ENCODE data around the gene FAM83G. TPM values are rescaled to one million over a fixed set of nuclear protein-coding genes. Genes with fewer than 3 reads are reported as not detected.

The FAM83G gene
- total RNA-seq, 4 donors from 2014 or later = 3.7 to 16.7 (median 11.8) TPM

DNA sequence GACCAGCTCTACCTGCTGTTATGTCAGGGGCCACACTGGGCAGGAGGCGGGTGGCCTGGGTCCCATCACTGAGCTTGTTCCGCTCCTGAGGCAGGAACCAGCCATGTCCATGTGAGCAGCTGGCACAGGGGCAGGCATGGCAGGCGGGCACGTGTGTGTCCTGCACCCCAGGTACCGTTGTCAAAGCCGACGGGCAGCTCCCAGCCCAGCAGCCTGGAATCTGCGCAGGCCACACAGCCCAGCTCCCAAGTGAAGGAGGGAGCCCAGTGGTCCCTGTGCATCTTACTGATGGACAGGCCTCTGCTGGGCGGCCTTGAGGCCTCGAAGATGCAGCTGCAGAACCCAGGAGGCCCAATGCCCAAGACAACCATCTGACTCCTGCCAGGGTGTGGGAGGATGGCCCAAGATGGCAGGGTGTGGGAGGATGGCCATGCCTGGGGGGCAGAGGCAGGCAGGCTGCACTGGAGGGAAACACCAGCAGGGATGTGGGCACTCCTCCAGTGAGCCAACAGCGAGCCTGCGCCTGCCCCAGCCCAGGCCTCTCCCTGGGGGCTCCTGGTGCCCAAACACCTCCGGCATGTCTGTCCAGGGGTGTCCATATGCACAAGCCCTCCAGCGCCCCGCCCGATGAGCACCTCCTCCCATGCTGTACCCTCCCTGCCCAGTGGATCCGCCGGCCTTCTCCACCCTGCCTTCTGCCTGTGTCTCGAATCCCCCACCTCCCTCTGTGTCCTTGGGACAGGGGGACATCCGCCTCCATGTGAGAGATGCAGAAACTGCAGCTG is 12.8 kb downstream of the FAM83G start:
- H3K36me3 ChIP-seq = no peaks in the 10 kb centered on the region
- DNase-seq (ENCODE audit: extremely low spot score) = no peak
- TF ChIP-seq POLR2A (IDR thresholded peaks at IDR 0.05; ENCODE audit: low read depth) = no peak
- TF ChIP-seq EP300 (IDR thresholded peaks at IDR 0.05) = no peak
- TF ChIP-seq CTCF (IDR thresholded peaks at IDR 0.05) = no peak
- no peak for TF ChIP-seq POLR2AphosphoS5 (IDR thresholded peaks at IDR 0.05)
- WGBS = 82% methylated on average over 2 of the region's 20 CpGs
- no peak overlapping the region for H3K27ac ChIP-seq (replicated peaks in 1 of 4)
- intact Hi-C loops (cut with DNase I) = no loop called here
- no peaks in the 10 kb centered on the region for H3K27me3 ChIP-seq
- H3K4me1 ChIP-seq = no peaks in the 10 kb centered on the region
- peaks cover 0 to 15% (median 2%) of the 10 kb centered on the region in 4 donors for H3K9me3 ChIP-seq
- H3K4me3 ChIP-seq = no peak overlapping the region

DNA sequence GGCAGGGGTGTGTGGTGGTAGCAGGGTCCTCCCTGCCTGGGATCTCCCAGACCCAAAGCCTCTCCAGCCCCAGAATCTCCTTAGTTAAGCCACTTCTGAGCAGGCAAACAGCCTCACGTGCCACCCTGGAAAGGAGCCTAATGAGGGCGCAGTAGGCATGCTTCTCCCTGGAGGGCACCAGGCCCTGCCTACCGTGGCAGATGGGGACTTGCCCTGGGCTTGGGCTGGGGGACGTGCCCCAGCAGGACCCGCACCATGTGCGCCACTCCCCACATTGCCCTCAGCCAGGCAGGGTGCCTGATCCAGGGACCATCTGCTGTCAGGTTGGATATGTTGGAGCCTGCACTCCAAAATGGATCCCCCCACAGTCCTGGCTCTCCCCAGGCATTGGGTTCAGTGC is 14.2 kb downstream of the FAM83G start:
- peaks cover 0 to 3% (median under 1%) of the 10 kb centered on the region in 4 donors for H3K9me3 ChIP-seq
- no peak for DNase-seq (ENCODE audit: extremely low spot score)
- peaks cover 0 to 4% (median 0%) of the 10 kb centered on the region in 4 donors for H3K36me3 ChIP-seq
- intact Hi-C loops (cut with DNase I) = no loop called here
- no peak overlapping the region for H3K4me3 ChIP-seq
- 81% methylated on average over 3 of the region's 6 CpGs for WGBS
- no peaks in the 10 kb centered on the region for H3K27me3 ChIP-seq
- no peaks in the 10 kb centered on the region for H3K4me1 ChIP-seq
- no peak overlapping the region for H3K27ac ChIP-seq (replicated peaks in 1 of 4)
- TF ChIP-seq CTCF (IDR thresholded peaks at IDR 0.05) (no peak), POLR2A (IDR thresholded peaks at IDR 0.05; ENCODE audit: low read depth) (no peak), POLR2AphosphoS5 (IDR thresholded peaks at IDR 0.05) (no peak), EP300 (IDR thresholded peaks at IDR 0.05) (no peak)

- Histone ChIP-seq H3K27me3 (no peaks in the 10 kb centered on the region), H3K4me1 (no peaks in the 10 kb centered on the region), H3K4me3 (no peak overlapping the region), H3K9me3 (no peaks in the 10 kb centered on the region), H3K36me3 (peaks cover 0 to 4% (median 0%) of the 10 kb centered on the region in 4 donors), H3K27ac (replicated peaks in 1 of 4) (no peak overlapping the region)
- no peak for DNase-seq (ENCODE audit: extremely low spot score)
- 88% methylated on average over 6 of the region's 9 CpGs for WGBS
- intact Hi-C loops (cut with DNase I) = no loop called here
- TF ChIP-seq EP300 (IDR thresholded peaks at IDR 0.05) (no peak), POLR2A (IDR thresholded peaks at IDR 0.05; ENCODE audit: low read depth) (no peak), POLR2AphosphoS5 (IDR thresholded peaks at IDR 0.05) (no peak), CTCF (IDR thresholded peaks at IDR 0.05) (no peak)
These were observed 15.9 kb downstream of the FAM83G start for GRCh38 chr17:18988546-18989173.

DNA sequence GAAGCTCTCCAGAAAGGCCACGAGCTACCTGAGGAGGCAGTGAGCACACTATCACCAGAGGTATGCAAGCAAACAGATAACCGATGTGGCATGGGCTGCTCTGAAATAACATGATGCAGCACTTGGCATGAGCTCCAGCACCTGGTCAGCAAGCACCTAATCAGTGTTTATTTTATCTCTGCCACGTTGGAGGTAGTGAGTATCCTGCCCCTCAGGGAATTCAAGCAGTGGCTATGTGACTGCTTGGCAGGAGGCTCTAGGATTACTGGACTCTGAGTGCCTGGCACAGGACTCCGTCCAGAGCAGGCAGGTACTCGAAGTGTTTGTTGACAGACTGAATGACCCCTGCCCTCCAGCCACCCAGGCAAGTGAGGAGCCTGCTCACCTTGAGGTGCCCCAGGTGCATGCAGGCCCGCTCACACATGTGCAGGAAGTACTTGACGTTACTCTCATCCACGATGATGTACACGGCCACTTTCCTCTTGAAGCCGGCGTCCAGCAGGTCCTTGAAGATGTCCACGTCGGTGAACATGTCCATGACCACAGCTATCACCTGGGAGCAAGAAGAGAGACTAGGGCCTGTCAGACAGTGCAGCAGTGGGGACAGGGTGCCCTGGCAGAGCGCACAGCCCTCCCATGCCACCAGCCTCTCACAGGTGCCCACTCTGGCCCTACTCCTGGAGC is 16.6 kb downstream of the FAM83G start:
- TF ChIP-seq POLR2AphosphoS5 (IDR thresholded peaks at IDR 0.05) = no peak
- TF ChIP-seq CTCF (IDR thresholded peaks at IDR 0.05) = no peak
- TF ChIP-seq EP300 (IDR thresholded peaks at IDR 0.05) = no peak
- TF ChIP-seq POLR2A (IDR thresholded peaks at IDR 0.05; ENCODE audit: low read depth) = no peak
- no peaks in the 10 kb centered on the region for H3K4me1 ChIP-seq
- H3K4me3 ChIP-seq = no peak overlapping the region
- 83% methylated on average over 7 of the region's 14 CpGs for WGBS
- H3K9me3 ChIP-seq = no peaks in the 10 kb centered on the region
- no peak for DNase-seq (ENCODE audit: extremely low spot score)
- H3K27ac ChIP-seq (replicated peaks in 1 of 4) = no peak overlapping the region
- no peaks in the 10 kb centered on the region for H3K27me3 ChIP-seq
- H3K36me3 ChIP-seq = peaks cover 0 to 4% (median 0%) of the 10 kb centered on the region in 4 donors
- intact Hi-C loops (cut with DNase I) = no loop called here
